HT1080 (cell line): Measurements from ENCODE around the gene SAFB2. TPM values are rescaled to one million over a fixed set of nuclear protein-coding genes. Genes with fewer than 3 reads are reported as not detected.
A peak's percentile ranks its signal among the peaks of the same experiment; 100 is the strongest.

Source experiments
- DNase-seq: peaks from one replicate; pipeline ENCODE4 v3.0.0-alpha.2; 2015; ENCODE audit warnings: low read depth
- polyA plus RNA-seq, 2 experiments: library from polyadenylated mRNA; depleted of rRNA; stranded (reverse); fragments of >200 nt; gene quantifications; 2 replicates each; pipeline ENCODE4 v1.2.3, GENCODE V29; 2015
- total RNA-seq: library from RNA; depleted of rRNA; stranded (reverse); fragments of >200 nt; shearing (Covaris generic); gene quantifications from 2 replicates; pipeline ENCODE4 v1.2.3, GENCODE V29; 2014; rRNA removed

The SAFB2 gene
- total RNA-seq = 32.7 and 33.2 TPM in 2 replicates
- polyA plus RNA-seq (2015; cell fraction: cytosol; rRNA removed) = 18.1 and 19.6 TPM in 2 replicates
- 86.8 and 98.8 TPM in 2 replicates for polyA plus RNA-seq (2015; cell fraction: nucleus; rRNA removed)

DNA sequence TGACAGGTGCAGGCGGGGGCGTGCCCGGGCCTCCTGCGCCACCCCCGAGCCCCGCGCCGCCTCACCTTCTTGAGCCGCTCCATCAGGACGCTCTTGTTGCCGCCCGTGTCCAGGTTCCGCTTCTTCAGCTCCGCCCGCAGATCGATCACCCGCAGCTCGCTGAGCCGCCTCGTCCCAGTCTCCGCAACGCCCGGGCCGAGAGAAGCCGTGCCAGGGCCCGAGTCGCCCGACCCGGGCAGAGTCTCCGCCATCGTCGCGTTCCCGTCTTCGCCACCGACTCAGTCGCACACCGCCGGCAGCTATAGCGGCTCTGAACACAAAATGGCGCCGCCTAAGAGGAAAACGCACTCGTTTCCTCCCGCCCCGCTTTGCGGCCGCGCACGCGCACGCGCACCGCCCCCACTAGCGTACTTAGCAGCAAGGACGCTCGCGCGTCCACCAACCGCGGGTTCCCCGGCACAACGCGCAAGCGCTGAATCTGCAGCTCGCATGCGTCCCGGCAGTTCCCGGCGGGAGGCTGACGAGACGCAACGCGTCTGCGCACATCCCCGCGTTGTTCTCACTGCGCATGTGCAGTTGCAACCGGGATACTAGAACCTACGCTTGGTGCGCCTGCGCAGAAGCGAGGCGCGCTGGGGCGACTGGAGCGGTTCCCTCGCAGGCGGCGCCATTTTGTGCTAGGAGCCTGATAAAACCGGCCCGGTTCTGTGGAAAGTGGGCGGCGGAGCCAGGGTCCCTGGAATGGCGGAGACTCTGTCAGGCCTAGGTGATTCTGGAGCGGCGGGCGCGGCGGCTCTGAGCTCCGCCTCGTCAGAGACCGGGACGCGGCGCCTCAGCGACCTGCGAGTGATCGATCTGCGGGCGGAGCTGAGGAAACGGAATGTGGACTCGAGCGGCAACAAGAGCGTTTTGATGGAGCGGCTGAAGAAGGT, at the start of gene SAFB2, which contains the start of gene SAFB:
Gene SAFB2, minus strand, starts transcription at position 312 of the 932 bp plus-strand sequence. Its CDS starts 61 bp downstream, at position 251.
Gene SAFB, plus strand, starts transcription at position 619 of the 932 bp plus-strand sequence. Its CDS starts 123 bp downstream, at position 742.
- peak; percentile 99 for DNase-seq

DNA sequence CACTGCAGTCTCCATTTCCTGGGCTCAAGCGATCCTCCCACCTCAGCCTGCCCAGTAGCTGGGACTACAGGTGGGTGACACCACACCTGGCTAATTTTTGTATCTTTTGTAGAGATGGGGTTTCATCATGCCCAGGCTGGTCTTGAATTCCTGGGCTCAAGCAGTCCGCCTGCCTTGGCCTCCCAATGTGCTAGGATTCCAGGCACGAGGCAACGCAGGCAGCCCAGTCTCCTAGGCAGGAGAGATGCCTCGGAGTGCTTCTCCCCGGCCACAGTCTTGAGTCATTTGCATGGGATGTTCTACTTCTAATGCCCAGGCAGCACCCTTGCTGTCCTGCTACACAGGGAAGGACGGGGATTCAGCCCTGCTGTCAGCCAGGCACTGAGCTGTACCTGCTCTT, 49.0 kb upstream of the SAFB2 start:
- DNase-seq = no peak

DNA sequence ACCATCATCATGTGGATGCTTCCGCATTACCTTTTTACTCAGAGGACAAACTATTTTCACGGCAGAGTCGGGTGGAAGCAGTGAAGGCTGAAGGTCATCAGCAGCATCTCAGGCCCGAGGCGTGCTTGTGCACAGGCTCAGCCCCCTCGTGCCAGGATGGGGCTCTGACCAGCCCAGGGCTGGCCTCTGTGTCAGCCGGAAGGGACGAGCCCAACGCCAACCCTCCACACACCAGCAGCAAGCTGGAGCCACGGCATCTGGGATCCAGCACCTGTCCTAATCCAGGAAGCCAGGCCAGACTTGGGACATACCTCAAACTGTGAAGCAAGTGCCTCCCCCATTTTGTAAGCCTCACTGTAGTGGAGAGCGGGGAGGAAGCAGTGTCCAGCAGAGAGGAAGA, 46.6 kb upstream of the SAFB2 start:
- DNase-seq = no peak

DNA sequence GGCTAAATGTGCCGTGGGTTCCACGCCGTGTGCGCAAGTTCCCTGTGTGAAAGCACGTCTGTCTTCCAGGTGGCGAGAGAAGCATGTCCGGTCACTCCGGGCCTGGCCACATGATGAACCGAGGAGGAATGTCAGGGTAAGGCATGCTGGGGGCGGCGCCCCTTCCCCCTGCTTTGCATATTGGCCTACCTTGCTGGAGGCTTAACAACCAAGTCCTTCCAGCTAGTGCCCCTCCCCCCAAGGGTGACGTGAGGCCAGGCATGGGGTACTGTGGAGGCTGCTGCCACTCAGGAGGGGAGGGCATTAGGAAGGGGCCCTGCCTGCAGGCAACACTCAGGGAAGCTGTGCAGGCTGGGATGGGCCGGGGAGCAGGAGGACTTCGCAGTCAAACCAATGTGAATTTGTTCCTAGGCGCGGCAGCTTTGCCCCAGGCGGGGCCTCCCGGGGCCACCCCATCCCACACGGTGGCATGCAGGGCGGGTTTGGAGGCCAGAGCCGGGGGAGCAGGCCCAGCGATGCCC, 45.2 kb upstream of the SAFB2 start:
- no peak for DNase-seq

DNA sequence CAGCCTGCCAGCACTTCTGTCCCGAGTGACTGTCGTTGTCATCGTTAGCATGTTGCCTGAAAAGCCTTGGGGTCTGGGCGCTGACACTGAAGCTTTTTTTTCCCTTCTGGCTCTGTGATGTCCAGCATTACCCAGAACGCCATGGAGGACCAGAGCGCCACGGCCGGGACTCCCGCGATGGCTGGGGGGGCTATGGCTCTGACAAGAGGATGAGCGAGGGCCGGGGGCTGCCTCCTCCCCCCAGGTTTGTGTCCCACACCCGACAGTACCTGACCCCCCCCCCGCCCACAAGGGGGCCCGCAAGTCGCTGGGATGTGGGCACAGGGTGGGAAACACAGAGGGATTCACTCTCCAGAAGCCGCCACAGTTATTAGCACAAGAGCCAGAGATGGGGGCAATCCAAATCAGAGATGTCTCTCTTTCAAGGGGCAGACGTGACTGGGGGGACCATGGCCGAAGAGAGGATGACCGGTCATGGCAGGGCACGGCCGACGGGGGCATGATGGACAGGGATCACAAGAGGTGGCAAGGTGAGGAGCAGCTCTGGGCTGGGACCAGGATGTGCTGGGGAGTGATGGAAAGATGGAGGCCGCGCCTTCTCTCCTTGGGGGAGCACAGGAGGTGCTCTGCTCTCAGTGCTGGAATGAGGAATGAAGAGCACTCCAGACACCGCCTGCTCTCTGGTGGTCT, 44.5 kb upstream of the SAFB2 start:
- DNase-seq = no peak

DNA sequence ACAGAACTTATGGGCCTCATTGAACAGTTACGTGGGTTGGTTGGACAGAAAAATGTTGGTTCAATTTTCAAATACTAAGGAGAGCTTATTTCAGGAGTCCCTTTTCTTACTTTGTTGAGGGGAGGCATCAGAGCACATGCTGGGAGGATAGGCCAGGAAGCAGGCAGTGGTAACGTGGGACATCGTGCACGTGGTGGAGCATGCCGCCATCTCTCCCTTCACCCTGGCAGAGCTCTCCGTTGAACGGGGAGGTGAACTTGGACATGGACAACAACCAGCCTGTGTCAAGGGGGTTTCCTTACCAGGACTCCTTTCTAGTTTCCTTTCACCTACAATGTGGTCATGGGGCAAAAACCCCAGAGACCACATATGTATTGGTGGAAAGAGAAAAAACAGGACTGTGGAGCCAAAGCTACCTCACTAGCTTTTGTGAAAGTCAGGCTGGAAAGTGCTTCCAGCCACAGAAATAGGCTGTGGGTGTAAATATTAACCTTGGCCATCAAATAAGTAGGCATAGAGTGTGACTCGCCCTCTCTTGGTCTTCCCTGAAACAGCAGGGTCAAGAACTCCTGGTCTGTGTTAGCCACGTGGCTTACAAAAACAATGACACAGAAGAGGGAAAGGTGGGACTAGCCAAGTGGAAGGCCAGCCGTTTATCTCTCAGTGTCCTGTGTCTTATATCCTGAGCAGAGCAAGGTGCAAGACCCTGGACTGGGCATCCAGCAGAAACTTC, 43.4 kb upstream of the SAFB2 start:
- DNase-seq = peak; percentile 63

DNA sequence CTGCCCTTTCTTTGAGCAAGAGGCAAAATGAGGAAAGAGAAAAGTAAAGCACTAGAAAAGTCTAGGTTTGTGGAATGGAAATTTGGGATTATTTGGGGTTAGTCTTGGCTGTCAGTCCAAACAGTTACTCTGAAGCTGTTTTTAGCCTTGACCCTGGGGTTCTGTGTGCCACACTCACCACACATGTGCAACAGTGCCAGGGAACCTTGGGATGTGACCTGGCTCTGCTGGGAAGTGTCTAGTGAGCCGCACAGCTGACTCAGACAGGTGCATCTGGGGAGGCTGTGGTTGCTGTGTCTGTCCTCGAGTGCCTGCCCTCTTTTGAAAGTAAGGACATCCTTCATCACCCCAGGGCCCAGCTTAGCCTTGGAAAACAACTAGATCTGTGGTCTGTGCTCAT, 41.9 kb upstream of the SAFB2 start:
- no peak for DNase-seq

DNA sequence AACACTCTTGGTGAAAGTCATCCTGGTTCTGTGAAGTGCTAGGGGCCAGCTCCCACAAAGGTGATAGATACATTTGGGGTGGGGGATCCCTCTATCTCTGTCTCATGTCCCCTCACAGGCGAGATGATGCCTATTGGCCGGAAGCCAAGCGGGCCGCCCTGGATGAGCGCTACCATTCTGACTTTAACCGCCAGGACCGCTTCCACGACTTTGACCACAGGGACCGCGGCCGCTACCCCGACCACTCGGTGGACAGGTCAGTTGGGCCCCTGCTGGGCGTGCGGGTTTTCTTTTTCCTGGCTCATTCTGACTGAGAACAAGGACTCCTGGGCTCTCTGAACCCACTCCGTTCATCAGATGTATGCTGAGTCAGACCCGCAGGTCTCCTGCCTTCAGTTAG, 41.3 kb upstream of the SAFB2 start:
- DNase-seq = no peak

DNA sequence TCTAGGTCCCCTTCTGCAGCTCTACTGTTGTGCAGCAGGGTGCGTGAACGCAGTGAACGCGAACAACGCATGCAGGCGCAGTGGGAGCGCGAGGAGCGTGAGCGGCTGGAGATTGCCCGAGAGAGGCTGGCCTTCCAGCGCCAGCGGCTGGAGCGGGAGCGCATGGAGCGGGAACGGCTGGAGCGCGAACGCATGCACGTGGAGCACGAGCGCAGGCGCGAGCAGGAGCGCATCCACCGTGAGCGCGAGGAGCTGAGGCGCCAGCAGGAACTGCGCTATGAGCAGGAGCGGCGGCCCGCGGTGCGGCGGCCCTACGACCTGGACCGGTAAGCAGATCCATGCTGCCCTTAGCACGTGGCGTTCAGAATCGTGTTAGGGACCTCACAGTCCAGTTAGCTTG, 38.9 kb upstream of the SAFB2 start:
- DNase-seq = no peak

DNA sequence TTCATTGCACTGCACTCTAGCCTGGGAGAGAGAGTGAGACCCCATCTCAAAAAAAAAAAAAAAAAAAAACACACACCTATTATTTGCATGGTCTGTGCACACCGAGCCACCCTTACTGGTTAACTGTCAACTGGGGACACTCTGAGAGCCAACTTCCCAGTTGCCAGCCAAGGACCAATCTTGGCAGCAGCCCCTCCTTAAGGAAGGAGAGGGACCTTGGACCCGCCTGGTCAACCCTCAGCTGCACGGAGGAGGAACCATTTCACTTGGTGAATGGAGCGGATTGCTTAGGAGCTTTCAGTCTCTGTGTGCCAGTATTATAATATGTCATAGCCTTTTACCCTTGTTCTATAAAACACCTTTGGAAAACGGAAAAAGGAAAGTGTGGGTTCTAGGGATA, 32.8 kb upstream of the SAFB2 start:
- no peak for DNase-seq

DNA sequence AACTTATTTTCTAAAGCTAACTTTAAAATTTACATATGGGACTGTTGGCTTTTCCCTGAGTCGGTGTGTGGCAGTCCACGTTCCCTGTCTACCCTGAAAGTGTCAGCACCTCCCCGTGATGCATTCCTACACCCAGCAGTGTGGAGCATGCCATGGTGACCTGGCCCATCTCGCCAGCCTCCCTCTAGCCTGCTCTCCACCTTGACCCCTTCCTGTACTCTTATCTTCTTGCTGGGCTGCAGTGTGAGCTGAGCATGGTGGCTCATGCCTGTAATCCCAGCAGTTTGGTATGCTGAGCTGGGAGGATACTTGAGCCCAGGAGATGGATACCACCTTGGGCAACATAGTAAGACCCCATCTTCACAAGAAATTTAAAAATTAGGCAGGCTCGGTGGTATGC, 32.4 kb upstream of the SAFB2 start:
- DNase-seq = no peak

DNA sequence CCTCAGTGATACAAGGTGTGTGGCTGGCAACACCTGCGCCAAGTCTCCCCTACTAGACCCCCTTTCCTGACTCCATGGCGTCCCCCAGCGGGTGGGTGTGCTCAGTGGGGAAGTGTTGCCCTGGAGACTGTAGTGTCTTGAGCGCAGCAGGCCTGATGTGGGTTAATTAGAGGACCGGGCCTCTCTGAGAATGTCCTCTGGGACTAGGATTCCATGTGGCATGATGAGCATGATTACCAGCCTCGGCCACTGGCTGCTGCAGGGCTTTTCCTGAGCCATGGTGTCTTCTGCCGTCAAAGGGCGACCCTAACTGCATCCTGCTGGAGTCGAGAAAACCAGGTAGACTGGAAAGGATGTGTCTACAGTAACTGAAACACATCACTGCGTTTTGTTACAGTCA, 29.7 kb upstream of the SAFB2 start:
- no peak for DNase-seq

DNA sequence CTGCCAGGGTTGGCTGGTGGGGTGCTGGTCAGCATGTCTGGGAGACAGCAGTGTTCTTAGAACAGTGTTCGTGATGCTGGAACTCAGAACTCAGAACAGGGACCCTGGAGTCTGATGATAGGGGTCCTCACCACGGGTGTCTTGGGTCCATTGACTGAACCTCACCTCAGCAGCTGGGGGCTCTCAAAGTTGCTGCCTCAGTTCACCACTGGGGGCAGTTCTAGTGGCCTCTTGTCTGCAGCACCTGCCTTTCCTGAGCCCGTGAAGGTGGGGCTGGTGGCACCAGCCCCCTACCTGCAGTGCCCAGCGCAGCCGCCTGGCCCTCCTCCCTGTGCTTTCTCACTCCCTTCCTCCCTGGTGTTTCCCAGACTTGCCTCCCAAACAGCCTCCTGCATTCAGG, 28.8 kb upstream of the SAFB2 start:
- no peak for DNase-seq

DNA sequence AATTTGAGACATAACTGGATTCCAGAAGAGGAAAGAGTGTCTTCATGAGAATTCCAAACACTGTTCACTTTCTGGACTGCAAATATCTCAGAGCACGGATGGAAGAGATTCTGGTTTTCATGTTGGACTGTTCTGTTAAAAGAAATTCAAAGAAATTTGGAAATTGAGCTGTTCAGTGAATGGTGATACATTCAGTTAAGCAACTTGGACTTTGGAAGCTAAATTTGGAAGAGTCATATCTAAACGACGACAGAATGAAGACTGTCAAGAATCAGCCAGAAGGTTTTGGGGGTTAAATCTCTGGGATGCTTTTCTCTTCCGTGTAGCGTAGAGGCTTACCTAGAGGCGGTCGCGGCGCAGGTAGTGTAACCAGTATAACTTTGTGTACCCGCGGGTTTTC, 25.9 kb upstream of the SAFB2 start:
- no peak for DNase-seq

DNA sequence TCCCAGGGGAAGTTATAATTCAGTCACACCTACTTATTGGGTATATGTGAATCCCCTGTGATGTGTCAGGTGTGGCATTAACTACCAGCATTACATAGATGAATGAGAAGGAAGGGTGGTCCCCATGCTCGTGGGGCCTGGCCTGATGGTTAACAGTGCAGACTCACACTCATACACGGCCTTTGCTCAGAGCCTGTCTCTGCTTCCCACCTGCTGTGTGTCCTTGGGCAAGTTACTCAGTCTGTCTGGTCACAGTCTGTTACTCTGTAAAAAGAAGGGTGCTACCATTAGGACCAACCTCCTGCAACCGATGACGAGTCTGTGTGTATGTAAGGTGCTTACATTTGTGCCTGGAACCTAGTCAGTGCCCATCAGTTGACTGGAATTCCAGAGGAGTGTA, 24.1 kb upstream of the SAFB2 start:
- DNase-seq = no peak

DNA sequence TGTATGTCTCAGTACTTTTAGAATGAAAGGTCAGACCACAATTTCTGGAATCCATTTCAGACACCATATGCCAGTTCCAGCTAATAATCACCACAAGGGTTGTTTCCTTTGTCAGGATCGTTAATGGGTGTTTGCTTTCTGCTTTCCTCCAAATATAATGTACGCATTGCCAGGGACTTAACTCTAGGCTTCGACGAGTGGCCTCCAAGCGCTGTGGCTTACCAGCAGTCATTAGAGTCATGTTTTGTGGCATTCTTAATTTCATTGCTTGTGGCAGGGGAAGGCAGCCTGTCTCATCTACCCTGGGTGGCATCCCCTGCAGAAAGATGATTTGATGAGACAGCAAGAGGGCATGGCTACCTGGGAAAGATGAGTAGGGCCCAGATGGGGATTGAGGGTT, 22.8 kb upstream of the SAFB2 start:
- DNase-seq = no peak

DNA sequence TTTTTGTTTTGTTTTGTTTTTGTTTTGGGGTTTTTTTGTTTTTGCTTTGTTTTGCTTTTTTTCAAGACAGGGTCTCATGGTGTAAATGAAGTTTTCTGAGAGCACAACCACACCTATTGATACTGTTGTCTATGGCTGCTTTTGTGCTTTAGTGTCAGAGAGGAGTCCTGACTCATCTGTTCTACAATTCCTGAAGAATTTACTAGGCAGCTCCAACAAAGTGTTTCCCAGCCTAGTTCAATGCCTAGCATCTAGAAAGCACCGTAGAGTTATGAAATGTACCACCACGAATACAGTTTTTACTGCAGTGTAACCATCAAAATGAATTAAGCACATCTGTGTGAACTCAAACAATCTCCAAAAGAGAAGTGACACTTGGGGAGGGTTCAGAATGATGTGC, 21.5 kb upstream of the SAFB2 start:
- DNase-seq = no peak

DNA sequence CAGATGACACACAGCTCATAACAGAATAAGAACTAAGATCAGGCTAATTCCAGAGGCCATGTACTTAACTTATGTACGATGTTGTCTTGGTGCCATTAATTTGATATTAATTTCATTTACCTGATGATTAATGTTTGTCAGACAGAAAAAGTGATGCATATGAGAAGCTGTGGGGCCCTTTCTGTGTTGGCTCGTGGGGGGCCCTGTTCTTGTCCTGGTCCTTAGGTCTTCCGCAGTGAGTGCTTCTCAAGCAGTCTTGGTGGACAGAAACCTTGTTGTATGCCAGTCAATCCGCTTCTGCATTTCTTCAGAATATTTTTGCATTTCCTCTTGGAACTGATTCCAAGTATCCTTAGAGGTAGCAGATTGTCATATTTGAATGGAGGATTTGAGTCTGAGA, 20.5 kb upstream of the SAFB2 start:
- DNase-seq = no peak

DNA sequence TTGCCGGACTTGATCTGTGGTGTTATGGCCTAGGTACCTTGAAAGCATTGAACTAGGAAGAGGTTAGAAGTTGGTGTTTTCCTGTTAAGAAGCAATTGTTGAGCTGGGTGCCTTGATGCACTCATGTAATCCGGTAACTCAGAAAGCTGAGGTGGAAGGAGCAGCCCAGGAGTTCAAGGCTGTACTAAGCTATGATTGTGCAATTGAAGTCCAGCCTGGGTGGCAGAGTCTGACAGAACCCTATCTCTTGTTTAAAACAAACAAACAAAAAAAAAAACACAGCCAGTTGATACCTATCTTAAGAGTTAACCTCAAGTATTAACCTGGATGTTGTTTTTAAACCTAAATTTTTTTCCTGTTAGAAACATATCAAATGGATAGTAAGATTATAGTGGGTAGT, 19.6 kb upstream of the SAFB2 start:
- no peak for DNase-seq

DNA sequence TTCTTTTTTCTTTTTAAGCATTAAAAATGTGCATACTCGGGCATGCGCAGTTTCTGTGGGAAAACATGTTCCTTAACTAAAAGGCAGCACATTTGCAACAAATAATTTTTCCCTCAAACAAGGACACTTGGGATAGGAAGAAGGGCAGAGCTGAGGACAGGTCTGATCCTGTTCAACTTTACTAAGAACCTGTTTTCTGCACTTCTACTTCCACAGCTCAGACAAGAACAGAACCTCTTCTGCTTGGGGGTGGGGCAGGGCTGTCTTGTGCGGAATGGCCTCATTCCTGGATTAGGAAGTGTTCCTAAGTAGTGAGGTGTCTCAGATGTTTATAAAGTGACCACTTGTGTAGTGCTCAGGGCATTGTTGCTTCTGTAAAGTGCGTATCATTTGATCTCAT, 18.6 kb upstream of the SAFB2 start:
- no peak for DNase-seq

DNA sequence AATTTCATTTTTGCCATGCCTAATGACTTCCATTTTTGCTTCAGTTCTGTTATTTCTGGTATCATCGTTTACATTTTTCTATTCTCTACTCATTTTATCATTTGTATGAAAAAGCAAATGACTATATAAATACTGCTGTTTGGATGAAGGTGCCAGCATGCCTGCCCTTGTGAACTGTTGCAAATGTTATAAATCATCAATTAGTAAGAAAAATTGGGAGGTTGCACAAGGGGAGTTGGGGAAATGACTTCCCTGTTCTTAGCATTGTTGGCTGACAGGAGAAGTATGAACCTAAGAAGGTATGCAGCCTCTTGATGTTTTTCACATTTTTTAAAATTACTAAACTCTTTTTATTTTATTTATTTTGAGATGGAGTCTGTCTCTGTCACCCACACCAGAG, 15.4 kb upstream of the SAFB2 start:
- no peak for DNase-seq
